ENCODE measurements around the gene TNRC6C.

DNA sequence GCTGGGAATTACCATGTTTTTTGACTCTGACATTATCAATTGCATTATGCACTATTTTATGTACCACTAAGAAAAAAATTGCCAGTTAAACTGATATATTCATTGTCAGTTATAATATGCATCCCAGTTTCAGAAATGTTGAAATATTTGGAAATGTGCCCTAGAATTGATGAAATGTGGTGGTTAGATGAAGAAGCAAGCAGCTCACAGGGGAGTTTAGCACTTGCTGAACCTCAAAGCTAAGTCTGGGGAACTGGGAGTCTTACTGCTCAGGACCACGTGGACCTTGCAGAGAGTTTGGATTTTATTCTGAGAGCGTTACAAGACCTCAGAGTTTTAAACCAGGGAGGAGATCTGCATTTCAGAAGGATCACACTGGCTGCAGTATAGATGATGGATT is 67.9 kb downstream of the TNRC6C start:
- TF ChIP-seq, protein P1, sequence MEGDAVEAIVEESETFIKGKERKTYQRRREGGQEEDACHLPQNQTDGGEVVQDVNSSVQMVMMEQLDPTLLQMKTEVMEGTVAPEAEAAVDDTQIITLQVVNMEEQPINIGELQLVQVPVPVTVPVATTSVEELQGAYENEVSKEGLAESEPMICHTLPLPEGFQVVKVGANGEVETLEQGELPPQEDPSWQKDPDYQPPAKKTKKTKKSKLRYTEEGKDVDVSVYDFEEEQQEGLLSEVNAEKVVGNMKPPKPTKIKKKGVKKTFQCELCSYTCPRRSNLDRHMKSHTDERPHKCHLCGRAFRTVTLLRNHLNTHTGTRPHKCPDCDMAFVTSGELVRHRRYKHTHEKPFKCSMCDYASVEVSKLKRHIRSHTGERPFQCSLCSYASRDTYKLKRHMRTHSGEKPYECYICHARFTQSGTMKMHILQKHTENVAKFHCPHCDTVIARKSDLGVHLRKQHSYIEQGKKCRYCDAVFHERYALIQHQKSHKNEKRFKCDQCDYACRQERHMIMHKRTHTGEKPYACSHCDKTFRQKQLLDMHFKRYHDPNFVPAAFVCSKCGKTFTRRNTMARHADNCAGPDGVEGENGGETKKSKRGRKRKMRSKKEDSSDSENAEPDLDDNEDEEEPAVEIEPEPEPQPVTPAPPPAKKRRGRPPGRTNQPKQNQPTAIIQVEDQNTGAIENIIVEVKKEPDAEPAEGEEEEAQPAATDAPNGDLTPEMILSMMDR (IDR thresholded peaks at IDR 0.05) = no peak
- no peak for TF ChIP-seq POLR2A (IDR thresholded peaks at IDR 0.05)
